ENCODE measurements around the gene SLC49A4. TPM values are rescaled to one million over a fixed set of nuclear protein-coding genes. Genes with fewer than 3 reads are reported as not detected.

The SLC49A4 gene
- total RNA-seq, 3 donors from 2014 or later (not counting 1 experiment from before 2014, with no cell fraction given): 5.6 to 8.0 (median 7.5) TPM

- ATAC-seq (no peak), DNase-seq (no peak)
- Histone ChIP-seq H3K4me3 (ENCODE audit: low read length) (no peak overlapping the region), H3K4me1 (ENCODE audit: control insufficient read depth, insufficient read depth, low read length) (no peaks in the 10 kb centered on the region), H3K36me3 (ENCODE audit: control insufficient read depth, insufficient read depth, low read length) (no peaks in the 10 kb centered on the region), H3K27ac (ENCODE audit: low read length) (no peak overlapping the region), H3K9me3 (ENCODE audit: control insufficient read depth, insufficient read depth, low read length) (no peaks in the 10 kb centered on the region), H3K27me3 (ENCODE audit: control insufficient read depth, insufficient read depth, low read length) (no peaks in the 10 kb centered on the region)
- intact Hi-C loops (cut with micrococcal nuclease): no loop called here
- H3K4me1 Mint-ChIP-seq: no peaks in the 10 kb centered on the region
- peaks cover 10 to 11% of the 10 kb centered on the region in 2 donors for H3K27me3 Mint-ChIP-seq (ENCODE audit: low read depth in 2 of 2)
- no peak overlapping the region for H3K4me3 Mint-ChIP-seq
- H3K36me3 Mint-ChIP-seq: no peaks in the 10 kb centered on the region
- 90% methylated on average over 14 of the region's 14 CpGs for WGBS (ENCODE audit: insufficient coverage)
- H3K27ac Mint-ChIP-seq: no peak overlapping the region
- TF ChIP-seq CTCF (IDR thresholded peaks at IDR 0.05): no peak
- H3K9me3 Mint-ChIP-seq: no peaks in the 10 kb centered on the region
Observed at GRCh38 chr3:122930063-122930997, 135.5 kb downstream of the SLC49A4 start.

Other genes starting within 250 kb of the SLC49A4 start
- gene PARP9, start 230.8 kb upstream of the SLC49A4 start, total RNA-seq: 10 to 100 TPM; 23.8 to 41.1 (median 38.5) TPM
- gene DTX3L, start 230.7 kb upstream of the SLC49A4 start, total RNA-seq: 10 to 100 TPM; 40.8 to 61.0 (median 51.8) TPM
- gene PARP15, start 217.4 kb upstream of the SLC49A4 start, total RNA-seq: 100 to 1,000 TPM; 164 to 199 (median 198) TPM
- 10 to 100 TPM; 77.6 to 92.6 (median 89.9) TPM for gene PARP14, start 114.2 kb upstream of the SLC49A4 start, total RNA-seq
- 10 to 100 TPM; 19.7 to 24.7 (median 23.4) TPM for gene HSPBAP1, start 1.2 kb upstream of the SLC49A4 start, total RNA-seq
- gene SEMA5B, start 232.7 kb downstream of the SLC49A4 start, total RNA-seq: under 1 TPM in 1 of 3 donors, not detected in 2; 0.23 TPM

All from natural killer cell (primary cell).